Breast epithelium (tissue), 3 donors: ENCODE data around the gene NME4.

Experiments used
- CTCF ChIP-seq, 3 donors: fragments of 450-650 bp; IDR thresholded peaks; one replicate each; pipeline ENCODE4 v1.5.1; 2016 to 2017; ENCODE audit warnings: antibody characterized with exemption in 3 of 3, mild to moderate bottlenecking in 3 of 3, moderate library complexity in 3 of 3
- POLR2A ChIP-seq: fragments of 450-650 bp; IDR thresholded peaks from one replicate; pipeline ENCODE4 v1.6.1; 2016; ENCODE audit warnings: antibody characterized with exemption, mild to moderate bottlenecking, moderate library complexity

- TF ChIP-seq CTCF (IDR thresholded peaks at IDR 0.05) (no peak), POLR2A (no peak)
These were observed 29.9 kb downstream of the NME4 start for GRCh38 chr16:426906-427249.
